ENCODE measurements around the gene CTNND2.
"Not testable (repeated sequence)": the region's sequence is repeated elsewhere in the genome, so short reads cannot be mapped to it uniquely, and the experiment has no call there.

Gene CTNND2

DNA sequence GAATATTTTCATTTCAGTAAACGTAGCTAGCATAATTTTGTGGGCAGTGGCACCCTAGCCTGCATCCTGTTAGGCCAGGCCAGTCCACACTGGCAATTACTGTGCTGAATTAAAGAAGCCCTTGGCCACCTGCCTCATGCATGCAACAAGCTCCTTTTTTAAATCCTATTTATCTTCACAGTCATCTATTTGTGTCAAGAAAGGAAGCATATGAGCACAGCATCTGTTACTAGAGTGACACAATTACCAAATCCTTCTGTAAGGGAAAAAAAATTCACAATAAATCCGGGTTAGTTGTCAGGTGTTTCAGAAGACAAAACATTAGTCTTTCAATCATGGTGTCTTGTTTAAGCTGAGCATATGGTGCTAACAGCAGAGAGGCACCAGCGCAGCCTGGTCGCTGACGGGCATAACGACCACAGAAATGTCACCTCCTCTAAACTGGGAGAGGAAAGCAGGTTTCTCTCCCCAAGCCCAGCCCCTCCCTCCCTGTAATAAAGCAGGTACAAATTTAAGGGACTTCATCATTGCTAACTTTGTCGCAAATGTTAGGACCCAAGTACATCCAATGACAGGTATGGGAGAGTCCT lies 520.6 kb downstream of the CTNND2 start:
- no peak for DNase-seq

DNA sequence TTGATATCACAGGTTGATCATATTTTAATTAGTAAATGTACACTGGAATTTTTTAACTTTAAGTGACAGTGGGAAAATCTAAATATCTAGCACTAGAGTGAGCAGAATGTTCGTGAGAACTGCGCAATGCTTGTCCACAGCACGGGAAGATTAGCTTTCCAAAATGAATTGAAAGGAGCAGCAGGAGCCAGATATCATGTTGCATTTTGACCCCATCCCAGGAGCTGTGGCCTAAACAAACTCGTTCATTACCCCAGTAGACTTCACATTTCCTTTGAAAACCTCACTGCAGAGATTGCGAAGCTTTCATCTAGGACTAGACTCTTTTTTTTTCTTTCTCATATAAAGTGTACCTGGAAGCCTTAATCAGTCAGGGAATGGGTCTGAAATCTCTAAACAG lies 525.8 kb downstream of the CTNND2 start:
- no peak for DNase-seq

DNA sequence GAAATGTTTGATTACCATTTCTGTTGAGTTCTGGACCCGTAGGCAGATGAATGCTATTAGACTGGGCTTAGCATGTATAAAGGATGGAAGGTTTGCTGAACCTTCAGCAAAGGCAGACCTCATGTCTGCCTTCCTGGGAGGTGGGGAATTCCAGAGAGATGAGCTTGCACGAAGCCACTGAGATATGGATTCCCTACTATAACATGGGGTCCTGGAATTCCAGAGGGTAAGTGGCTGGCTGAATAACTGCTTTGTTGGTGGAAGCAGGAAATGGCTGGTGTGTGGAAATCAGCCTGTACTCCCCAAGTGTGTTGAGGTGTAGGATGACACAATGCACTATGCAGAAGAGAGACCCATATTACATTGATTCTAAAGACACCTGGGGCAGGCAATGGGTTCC lies 526.4 kb downstream of the CTNND2 start:
- no peak for DNase-seq

DNA sequence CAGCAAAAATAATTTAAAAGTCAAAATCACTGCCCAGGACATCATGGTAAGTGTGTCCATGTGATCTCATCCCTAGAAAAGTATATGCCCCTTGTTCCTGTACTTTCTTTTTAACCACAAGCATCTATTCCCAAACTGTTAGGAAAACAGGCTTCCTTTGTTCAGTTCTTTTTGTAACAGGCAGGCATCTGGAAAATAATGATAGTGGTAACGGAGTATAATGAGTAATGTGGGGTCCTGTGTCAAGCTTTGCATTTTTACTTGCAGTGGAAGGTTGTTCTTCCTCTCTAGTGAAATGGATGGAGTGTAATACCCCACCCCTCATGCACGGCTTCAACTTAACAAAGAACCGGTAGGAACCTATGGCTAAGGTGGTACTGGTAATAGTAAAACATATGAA lies 532.1 kb downstream of the CTNND2 start:
- DNase-seq: no peak

DNA sequence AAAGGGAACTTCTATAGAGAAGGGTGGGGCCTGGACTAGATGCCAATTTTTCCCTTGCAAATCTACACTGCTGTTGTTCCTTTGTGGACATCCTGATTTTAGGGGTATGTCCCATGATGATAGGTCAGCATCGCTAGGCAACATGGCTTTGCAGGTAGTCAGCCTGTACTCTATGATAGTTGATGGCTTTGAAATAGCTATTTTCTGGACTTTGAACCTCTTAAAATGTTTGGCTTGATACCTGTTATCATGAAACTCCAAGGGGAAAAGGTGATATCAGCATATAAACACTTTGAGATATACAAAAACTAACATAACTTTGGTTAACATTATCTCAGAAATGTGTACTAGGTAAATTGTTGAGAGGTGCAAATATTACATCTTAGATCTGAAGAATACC lies 533.2 kb downstream of the CTNND2 start:
- DNase-seq: no peak

DNA sequence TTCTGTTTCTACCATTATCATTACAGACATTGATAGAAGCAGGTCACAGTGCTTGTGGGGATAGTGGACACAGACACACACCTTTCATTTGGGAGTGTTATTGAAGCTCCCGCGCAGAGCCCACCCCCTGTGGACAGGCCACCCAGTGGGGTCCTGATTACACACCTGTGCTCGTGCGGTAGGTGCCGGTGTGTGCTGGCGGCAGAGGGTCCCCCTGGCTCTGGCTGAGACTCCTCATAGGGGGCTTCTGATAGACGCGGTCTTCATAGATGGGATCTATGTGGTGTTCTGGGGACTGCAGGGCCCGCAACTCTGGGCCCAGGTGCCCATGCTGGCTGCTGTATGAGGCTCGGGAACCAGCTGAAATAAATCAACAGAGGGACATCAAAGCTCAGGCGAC lies 539.7 kb downstream of the CTNND2 start:
- no peak for DNase-seq

DNA sequence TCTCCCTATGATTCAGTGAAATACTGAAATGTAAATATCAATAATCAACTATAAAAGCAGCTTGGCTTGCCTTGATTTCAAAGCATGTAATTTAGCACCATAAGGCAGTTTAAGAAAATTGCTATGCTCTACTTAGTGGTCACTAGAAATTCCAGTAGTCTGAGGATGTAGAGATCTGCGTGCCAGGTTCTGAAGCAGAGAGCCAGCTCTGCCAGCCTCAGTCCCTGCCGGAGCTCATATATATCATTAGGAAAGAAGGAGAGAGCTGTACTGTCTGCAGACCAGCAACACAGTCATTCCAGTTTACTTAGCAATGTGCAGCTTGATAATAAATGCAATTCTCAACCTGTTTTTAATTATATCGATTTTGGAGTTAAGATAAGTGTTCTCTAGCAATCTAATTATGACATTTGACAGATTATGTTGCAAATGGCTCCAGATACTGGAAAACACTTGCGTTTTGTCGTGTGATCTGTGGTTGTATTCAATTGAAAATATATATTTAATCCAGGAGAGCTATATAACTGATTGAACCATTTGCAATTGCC lies 540.5 kb downstream of the CTNND2 start:
- DNase-seq: no peak

DNA sequence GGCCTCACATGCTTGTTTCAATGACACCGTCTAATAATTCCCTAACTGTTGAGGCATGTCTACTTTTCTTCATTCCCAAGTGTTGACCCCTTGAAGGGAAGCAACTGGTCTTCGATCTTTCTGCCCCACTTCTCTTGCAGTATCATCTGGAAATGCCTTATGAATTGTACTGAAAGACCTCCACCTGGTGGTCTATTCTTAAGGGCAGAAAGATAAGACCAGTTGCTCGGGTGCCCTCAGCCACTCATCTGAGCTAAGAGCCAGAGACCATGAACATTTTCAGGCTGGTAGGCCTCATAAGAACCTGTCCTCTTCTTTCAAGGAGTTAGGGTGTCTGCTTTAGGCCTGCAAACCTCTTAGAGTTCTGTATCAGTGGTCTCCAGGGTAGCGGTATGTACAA lies 542.5 kb downstream of the CTNND2 start:
- no peak for DNase-seq

DNA sequence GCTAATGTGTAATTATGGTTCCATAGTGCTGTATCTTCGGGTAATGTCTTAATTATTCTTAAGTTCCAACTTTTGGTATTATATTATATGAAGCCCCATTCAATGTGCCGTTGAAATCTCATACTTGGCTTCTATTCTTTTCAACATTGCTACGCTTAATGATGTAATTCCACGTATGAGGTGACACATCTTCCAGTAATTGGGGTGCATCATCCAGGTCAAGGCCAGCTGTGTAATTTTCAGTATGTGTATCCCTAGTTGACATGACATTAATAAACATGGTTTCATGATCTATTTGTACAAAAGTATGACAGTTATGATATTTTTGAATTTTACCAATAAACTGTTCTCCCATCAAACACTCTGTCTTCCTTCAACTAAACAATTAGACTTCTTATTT lies 546.3 kb downstream of the CTNND2 start:
- DNase-seq: no peak

DNA sequence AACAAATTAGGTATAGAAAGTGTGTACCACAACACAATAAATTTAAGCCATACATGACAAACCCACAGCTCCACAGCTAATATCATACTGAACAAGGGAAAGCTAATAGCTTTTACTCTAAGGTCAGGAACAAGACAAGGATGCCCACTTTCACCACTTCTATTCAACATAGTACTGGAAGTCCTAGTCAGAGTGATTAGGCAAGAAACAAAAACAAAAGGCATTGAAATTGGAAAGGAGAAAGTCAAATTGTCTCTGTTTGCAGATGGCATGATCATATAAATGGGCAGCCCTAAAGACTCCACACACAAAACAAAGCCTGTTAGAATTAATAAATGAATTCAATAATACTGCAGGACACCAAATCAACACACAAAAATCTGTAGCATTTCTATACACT lies 548.8 kb downstream of the CTNND2 start:
- DNase-seq: no peak

DNA sequence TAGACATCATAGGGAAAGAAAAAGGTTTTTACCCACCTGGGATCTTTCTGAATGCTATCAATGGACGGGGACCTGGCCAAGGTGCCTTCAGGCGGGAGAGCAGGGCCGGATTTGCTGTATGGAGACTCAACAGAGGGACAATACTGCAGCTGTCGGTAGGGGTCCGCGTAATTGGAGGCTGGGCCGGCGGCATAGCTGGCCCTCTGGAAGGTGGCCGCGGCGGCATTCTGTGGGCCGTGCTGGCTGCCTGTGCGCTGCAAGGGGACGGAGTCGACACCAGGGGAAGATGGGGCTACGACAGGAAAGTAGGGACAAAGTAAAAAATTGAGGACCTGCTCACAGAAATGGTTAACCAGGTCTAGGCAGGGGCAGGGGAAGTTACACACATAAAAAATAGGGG lies 557.9 kb downstream of the CTNND2 start:
- DNase-seq: no peak

DNA sequence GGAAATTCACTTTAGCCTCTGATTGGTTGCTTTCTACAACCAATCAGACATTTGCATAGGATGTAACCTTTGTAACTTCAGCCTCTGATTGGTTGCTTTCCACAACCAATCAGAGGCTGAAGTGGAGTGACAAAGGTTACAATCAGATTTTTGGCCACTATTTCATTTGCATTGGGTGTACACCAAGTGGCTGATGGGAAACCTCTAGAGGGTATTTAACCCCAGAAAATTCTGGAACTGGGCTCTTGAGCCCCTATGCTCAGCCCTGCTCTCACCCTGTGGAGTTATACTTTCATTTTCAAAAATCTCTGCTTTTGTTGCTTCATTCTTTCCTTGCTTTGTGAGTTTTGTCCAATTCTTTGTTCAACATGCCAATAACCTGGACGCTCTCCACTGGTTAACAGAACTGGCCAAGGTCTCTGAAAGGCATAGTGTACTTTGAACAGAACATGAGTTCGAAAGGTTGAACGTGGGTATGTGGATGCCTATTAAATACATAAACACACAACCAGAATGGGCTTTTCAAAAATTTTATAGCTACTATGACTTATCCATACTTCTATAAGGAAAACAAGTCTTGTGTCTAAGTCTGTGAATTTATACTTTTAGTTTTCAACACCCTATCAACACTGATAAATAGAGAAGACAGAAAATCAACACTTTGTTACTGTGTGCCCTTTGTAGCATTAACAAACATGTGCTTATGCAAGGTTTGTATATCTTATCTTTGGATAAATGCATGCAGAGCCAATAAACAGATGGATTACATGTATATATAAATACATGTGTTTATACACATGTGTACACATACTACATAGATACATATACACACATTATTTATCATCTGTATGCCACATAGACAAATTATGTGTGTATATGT lies 568.1 kb downstream of the CTNND2 start:
- no peak for DNase-seq

DNA sequence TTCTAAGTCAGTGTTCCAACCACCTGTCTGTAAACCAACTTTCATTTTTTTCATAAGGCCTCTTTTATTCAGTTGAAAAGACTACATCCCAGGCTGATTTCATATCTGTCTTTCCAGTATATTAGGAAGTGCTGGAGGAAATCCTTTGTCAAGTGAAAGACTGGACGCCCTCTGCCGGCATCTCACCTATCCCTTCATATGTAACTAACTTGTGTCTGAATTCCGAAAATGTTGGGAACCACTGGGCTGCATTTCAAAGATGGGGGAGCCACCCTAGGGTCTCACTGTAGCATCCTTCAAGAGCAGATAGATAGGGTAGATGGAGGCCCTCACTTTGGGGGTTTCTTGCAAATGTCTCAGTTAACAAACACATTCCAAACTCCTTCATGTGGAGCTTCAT lies 569.8 kb downstream of the CTNND2 start:
- DNase-seq: no peak

DNA sequence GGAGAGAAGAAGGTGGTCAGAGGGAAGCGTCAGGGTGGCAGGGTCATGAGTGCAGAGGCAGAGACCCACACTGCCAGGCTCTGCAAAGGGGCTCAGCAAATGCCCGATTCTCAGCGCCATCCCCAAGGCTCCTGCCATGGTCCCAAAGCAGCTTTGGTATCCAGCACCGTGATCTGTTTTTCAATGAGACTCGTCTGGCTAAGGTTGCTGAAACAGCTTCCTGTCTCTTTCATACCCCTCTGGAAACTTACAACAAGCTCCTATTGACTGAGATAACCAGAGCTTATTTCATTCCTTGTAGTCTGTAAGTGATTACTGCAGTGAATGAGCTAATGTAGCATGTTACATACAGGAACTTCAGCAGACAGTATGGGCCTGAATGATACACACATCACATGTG lies 574.6 kb downstream of the CTNND2 start:
- no peak for DNase-seq

DNA sequence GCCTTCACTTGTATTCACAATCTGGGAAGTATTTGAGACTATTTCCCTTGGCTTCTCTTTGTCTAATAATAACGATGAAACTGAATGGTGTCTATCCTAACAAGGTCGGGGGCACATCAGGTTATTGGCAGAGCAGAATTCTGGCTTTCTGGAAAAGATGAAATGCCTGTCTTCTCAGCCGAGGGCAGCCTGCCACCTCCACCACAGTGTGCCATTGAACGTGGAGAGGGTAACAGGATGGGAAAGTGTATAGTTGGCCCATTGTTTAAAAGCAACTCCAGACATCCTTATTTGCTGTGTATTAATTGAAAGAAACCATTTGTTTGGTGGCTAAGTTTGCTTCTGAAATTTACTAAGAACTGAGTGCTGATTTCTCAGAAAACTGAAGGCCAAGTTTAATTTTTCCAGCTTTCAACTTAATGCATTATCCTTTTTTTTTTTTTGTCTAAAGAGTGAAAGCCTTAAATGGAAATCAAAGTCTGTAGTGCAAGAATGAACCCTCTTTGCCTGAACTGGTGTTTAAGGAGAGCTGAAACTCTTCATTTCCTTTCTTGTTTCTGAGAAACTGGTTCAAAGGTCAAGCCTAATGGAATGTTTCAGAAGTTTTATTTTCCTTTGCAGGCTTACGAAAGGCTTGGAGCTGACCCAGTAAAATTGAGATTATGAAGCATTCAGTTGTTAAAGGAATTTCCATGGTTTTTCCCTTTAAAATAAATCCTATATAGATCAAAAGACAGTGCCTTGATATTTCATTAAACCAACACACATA lies 579.5 kb downstream of the CTNND2 start:
- no peak for DNase-seq

DNA sequence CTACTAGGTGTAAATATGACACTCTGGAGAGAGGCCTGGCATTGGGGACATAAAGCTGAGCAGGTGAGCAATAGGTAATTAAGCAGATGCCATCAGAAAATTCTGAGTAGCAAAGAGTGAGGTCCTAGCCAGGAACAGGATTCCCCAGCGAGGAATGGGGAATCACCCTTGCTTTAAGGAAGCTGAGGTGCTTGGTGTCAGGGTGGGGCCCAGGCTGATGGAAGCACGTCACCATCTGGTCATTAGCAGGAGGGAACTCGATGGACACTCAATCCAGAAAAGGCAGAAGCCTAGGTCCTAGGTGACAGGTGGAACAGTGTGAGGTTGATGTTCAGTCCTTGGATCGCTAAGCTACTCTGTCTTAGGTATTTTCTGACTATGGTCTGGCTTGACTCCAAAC lies 580.5 kb downstream of the CTNND2 start:
- no peak for DNase-seq

DNA sequence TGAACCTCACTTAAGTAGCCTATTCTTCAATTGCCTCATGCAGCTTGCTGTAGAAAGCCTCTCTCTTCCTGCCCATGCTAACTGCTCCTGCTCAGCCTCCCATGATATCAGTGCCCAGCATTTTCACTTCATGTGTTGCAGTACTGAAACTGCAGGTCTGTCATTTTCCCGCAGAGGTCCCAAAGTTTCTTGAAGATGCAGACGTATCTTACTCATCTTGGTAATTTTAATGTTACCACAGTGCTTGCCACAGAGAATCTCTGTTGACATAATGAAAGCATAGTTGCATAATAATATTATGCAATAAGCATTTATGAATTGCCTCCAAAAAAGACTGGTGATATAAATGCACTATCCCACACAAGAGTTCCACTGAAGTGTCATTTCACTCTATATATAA lies 582.1 kb downstream of the CTNND2 start:
- no peak for DNase-seq

DNA sequence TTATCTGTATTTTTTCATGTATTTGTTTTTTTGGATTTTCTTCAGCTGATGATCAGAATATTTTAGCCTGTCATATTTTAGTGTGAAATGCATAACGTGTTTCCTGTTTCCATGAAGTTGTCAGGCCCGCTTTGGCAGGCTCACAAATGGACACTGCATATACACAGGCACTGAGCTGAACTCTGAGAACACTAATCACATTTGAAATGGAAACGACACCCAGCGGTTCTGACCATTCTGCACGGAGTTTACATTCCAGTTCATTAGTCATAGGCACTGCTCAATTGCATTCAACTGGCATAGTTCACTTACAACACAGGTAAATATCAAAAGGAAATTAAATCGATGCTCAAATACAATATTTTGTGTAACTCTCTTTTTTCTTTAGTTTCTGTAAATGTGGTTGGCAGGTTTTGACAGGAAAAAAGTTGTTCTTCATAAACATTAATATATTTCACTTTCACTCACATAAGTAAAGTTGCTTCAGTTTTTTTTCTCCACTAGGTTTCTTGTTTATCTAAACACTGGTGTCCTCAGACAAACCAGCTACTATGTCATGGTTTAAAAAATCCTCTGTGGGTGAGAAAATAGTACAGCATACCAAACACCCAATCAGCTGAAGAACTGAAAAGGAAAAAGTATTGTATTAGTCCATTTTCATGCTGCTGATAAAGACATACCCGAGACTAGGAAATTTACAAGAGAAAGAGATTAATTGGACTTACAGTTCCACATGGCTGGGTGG lies 584.2 kb downstream of the CTNND2 start:
- DNase-seq: no peak

DNA sequence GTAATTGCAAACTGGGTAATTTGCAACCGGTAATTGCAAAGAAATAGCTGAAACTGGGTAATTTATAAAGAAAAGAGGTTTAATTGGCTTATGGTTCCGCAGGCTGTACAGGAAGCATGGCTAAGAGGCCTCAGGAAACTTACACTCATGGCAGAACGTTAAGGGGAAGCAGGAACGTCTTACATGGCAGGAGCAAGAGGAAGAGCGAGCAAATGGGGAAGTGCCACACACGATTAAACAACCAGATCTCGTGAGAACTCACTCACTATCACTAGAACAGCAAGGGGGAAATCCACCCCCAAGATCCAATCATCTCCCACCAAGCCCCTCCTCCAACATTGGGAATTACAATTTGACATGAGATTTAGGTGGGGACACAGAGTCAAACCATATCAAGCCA lies 590.6 kb downstream of the CTNND2 start:
- DNase-seq: not testable (repeated sequence)

DNA sequence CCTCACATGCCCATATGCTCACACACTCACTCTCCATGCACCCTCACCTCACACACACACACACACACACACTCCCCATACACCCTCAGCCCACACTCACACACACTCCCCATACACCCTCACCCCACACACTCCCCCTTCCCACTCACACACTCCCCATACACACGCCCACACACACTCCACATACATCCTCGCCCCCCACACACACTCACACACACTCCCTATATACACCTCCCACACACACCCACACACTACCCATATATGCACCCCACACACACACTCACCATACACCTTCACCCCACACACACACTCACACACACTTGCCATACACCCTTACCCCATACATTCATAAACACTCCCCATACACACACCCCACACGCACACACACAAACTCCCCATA lies 592.5 kb downstream of the CTNND2 start:
- no peak for DNase-seq

DNA sequence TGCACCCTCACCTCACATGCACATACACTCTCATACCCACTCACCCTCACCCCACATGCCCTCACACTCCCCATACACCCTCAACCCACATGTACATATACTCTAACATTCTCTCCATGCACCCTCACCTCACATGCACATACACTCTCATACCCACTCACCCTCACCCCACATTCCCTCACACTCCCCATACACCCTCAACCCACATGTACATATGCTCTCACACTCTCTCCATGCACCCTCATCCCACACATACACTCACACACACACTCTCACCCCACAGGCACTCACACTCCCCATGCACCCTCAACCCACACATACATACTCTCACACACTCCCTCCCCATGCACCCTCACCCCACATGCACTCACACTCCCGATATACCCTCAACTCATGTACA lies 593.0 kb downstream of the CTNND2 start:
- DNase-seq: no peak

DNA sequence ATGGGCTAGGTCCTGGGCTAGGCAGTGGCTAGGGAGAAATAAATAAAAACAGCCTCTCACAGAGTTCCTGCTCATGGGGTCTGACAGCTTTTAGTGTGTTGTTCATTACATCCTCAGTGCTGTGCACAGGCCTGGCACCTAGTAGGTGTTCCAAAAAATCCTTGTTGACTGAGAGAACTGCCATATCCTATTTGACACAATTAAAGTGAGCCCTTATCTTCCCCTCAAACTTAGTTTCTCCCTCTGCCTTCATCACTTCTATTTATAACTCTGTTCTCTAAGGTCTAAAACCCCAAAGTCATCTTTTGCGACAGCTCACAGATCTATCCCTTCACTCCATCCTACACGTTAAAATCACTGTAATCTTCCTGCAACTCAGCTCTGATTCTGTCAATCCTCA lies 594.1 kb downstream of the CTNND2 start:
- DNase-seq: no peak

DNA sequence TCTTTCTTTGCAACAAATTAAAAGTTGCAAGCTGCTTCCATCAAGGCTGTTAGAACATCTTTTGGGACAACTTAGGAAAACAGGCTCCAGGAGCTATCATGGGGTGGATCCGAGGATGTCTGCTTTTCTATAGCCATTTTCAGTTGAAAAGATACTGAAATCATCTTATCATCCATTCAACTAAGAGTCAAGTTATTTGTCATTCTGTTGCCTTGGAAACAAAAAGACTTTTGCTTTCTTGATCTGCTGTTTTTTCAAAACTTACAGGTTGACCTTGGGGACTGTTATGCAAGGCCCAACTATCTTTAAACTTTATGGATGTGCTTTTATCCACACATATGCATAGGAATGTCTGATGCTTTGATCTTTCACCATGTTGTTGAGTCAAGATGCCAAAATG lies 597.9 kb downstream of the CTNND2 start:
- DNase-seq: no peak
